CD4-positive, alpha-beta T cell treated with Interleukin-17A for 1 hour (primary cell): ENCODE results near the gene GDPD5.

Experiments
- DNase-seq: peaks from one replicate; pipeline ENCODE4 v3.0.0-alpha.2; 2020

GDPD5 gene

DNA sequence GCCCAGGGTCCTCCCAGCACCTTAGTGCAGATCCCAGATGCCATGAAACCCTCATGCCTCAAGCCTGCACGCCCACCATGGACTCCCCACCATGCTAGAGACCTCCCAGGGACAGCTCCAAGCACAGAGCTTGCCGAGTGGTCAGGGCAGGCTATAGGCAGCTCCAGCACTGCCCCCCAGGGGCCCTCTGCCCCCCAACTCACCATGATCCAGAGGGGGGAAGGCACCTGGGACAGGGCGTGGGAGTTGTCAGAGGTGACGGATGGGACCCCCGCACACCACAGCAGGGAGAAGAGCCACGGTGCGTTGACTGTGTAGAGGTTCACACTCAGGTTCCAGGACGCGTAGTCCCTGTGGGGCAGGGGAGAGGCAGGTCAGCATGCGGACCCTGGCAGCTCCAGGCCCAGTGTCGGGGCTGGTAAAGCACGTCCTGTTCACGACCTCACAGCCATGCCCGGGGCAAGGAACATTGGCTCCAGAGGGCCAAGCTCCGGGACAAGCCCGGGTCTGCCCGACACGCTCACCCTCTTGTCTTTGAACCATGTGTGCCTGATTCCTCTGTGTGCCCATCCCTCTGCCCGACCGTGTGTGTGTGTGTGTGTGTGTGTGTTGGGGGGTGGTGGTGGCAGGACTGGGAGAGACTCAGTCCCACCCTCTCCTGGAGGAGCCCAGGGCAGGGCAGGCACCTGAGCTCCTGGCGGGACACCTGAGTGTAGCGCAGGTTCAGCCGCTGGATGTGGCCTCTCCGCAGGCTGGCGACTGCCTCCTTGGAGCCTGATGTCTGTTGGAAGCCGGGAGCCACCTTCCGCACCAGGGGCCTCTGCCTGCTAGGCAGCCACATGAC is 84.6 kb downstream of the GDPD5 start:
- no peak for DNase-seq

DNA sequence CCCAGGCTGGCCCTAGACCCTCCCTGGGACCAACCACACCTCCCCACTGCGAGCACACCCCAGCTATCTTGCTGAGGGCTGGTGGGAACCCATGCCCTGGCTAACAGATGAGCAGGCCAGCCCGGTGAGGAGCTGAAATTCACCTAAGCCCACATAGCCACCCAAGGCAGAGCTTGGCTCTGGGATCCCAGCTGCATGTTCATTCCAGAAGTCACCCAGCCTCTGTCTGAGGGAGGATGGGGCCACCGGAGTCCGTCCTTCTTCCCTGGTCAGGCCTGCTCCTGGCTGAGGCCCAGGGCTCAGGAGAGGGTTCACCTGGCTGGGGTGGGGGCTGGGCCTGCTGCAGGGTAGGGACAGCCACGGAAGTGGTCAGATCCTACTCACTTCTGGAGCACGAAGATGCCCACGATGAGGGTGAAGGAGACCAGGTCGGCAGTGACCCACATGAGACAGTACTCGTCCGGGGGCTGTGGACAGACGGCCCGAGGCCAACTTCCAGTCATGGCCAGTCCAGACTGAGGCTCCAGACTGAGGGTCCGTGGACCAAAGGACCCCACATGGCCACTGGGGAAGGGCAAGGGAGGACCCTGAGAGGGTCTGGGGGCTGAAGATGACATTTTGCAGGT is 86.1 kb downstream of the GDPD5 start:
- no peak for DNase-seq

- DNase-seq, result no peak
Observed at GRCh38 chr11:75439026-75439425, 86.7 kb downstream of the GDPD5 start.

- no peak for DNase-seq
Observed at GRCh38 chr11:75437966-75438659, 87.6 kb downstream of the GDPD5 start.

GRCh38 chr11:75436806-75437205 is 88.9 kb downstream of the GDPD5 start:
- no peak for DNase-seq

GRCh38 chr11:75435571-75435925 is 90.2 kb downstream of the GDPD5 start:
- DNase-seq, result no peak

- DNase-seq, result no peak
Observed at GRCh38 chr11:75434886-75435570, 90.7 kb downstream of the GDPD5 start.

DNA sequence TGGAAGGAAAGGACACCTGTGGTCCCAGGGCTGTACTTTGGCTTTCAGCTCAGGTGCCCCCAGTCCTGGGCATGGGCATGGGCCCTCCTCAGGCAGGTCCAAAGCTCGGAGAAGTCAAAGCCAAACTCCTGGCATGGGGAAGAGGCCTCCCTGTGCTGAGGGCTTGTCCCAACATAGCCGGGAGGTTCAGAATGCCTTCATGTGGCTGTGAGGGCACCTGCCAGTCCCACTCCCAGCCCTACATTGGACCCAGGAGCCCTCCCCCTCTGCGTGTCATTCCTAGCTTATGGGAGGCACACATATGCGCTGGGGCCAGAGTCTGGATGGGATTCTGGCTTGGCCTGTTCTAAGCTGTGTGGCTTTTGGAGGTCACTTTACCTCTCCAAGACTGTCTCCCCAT is 91.7 kb downstream of the GDPD5 start:
- DNase-seq, result no peak

- no peak for DNase-seq
Observed at GRCh38 chr11:75433443-75433842, 92.3 kb downstream of the GDPD5 start.

GRCh38 chr11:75432911-75433321 is 92.8 kb downstream of the GDPD5 start, which contains the start of gene KLHL35:
Gene KLHL35, minus strand, starts transcription at chr11:75433203. Its CDS starts 2,574 bp downstream, at chr11:75430629.
- no peak for DNase-seq

DNA sequence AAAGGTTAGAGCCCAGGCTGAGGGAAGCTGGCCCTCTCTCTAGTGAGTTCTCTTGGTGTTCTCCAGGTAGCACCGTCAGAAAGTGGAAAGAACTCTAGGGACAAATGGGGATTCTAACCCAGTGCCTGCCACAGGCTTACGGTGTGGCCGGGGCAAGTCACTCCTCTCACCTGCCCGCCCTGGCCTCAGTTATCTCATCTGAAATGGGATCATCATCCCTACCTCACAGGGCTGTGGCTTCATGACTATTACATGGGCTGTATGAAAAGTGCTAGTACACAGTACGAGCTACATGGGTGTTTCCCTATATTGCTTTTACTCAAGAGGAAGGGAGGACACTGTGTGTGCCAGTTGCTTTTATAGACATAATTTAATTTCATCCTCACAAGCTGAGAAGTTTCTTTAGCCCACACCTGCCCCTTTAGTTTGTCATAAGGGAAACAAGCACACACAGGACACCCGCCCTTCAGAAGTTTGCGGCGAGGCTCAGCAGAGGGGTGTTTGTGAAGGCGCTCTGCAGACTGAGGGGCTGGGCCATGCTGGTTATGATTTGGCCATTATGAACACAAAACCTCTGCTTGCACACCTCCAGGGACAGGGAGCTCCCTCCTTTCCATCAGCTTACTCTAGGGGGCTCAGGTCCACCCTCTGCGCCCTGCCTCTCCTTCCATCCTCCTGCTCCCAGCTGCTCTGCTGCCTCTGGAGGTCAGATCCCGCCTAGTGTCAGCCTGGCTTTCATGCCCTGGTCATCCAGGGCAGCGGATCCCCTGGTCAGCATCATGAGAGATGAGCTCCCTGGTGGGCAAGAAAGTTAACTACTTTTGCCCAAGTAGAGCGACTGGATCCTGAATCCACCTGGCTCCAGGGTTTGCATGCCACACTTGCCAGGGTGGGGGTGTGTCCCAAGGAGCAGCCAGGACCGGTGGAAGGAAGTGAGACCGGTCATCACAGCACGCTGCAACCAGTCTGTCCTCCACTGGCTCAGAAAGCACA is 93.9 kb downstream of the GDPD5 start:
- DNase-seq, result no peak

GRCh38 chr11:75430714-75431532 is 94.8 kb downstream of the GDPD5 start:
- no peak for DNase-seq

GRCh38 chr11:75429902-75430713 is 95.6 kb downstream of the GDPD5 start:
- peak; percentile 63 for DNase-seq

GRCh38 chr11:75429641-75429901 is 96.2 kb downstream of the GDPD5 start:
- DNase-seq, result no peak

GRCh38 chr11:75428989-75429640 is 96.6 kb downstream of the GDPD5 start:
- no peak for DNase-seq

DNA sequence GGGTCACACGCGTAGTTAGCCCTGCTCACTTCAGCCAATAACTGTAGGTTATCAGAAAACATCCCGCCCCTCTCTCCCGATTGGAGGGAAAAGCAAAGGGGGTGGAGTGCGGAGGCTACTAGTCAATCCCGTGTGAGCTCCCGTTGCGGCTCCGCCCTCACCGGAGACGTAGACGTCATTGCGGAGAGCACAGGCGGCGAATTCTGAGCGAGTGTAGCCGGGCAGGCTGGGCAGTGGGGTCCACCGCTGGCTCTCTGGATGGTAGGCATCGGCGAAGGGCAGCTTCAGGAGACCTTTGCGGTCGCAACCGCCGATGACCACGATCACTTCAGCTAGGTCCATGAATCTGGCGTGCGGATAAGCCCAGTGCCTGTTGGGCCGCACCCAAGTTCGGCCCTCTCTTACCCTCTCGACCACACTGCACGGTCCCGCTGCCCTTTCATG is 97.4 kb downstream of the GDPD5 start:
- DNase-seq, result peak; percentile 84

DNA sequence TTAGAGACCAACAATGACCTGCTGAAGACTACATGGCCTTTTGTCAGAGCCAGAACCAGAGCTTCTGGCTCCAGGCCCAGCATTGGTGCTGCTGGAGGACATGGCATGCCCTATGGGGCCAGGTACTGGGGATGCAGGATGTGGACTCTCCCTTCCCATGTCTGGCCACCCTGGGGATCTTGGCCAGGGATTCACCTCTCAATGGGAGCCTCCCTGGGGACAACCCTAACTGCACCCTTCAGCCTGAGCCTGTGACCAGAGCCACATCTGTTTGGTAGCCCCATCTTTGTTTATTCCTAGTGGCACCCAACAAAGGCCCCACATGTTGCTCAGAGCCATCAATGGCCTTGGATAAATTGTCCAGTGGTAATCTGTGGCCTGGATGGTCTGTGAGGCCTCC is 98.6 kb downstream of the GDPD5 start:
- DNase-seq, result no peak

DNA sequence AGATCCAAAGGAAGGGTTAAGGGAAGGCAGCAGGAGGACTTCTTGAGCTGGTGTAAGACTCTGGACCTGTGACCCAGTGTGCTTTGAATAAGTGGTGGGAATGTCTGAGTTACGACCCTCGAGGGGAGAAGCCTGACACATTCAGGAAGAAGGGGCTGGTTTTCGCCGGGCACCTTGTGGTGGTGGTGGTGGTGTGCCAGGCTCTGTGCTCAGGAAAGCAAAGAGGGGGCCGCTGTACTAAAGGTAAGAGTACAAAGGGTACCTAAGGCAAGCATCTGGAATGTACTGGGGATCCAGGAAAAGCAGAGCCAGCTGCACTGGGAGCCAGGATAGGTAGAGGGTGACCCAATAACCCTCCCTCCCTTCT is 99.0 kb downstream of the GDPD5 start:
- no peak for DNase-seq

GRCh38 chr11:75425422-75425821 is 100.3 kb downstream of the GDPD5 start:
- DNase-seq, result no peak

DNA sequence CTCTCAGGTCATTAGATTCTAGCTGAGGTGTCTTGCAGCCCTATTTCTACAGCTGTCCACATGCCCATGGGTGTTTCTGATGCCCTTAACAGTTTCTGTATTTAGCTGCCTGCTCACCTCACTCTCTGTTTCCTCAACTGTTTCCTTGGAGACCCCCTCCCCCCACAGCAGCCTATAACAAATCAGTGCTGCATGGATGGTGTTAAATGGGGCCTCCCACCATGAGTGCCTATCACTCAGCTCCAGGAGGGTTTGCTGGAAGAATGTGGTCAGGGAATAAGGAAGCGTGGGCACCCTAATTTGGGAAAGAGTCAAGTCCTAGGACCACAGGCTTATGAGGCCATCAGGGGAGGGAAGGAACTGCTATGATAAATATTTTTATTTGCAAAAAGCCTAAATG is 101.3 kb downstream of the GDPD5 start:
- DNase-seq, result no peak
